Measurements from ENCODE around the gene MPDZ. TPM values are rescaled to one million over a fixed set of nuclear protein-coding genes. Genes with fewer than 3 reads are reported as not detected.

MPDZ gene
- total RNA-seq, 1 donor, result 66.6 TPM

GRCh38 chr9:13179257-13179656 is 100.2 kb downstream of the MPDZ start:
- Histone ChIP-seq H4K20me1 (ENCODE audit: insufficient read depth, low read length) (no peaks in the 10 kb centered on the region), H3K36me3 (ENCODE audit: insufficient read depth, low read length) (peaks cover 11% of the 10 kb centered on the region), H3K4me1 (ENCODE audit: insufficient read depth, low read length) (no peaks in the 10 kb centered on the region), H3K4me2 (ENCODE audit: insufficient read depth, low read length) (no peak overlapping the region), H3K27ac (ENCODE audit: low read depth, low read length) (no peak overlapping the region), H3K27me3 (ENCODE audit: insufficient read depth, low read length) (no peaks in the 10 kb centered on the region), H2AFZ (ENCODE audit: low read length) (no peak overlapping the region), H3K79me2 (ENCODE audit: insufficient read depth, low read length) (no peaks in the 10 kb centered on the region), H3K4me3 (ENCODE audit: insufficient read depth, low read length) (no peak overlapping the region), H3K9me3 (ENCODE audit: low read depth, low read length) (no peaks in the 10 kb centered on the region)
- no peak for TF ChIP-seq CTCF (IDR thresholded peaks at IDR 0.05; ENCODE audit: extremely low read depth, low read depth, low read length)
- no peak for DNase-seq (ENCODE audit: insufficient read length, low spot score, missing footprints)

GRCh38 chr9:13175732-13176131 is 103.8 kb downstream of the MPDZ start:
- Histone ChIP-seq H3K4me3 (ENCODE audit: insufficient read depth, low read length) (no peak overlapping the region), H2AFZ (ENCODE audit: low read length) (no peak overlapping the region), H3K79me2 (ENCODE audit: insufficient read depth, low read length) (no peaks in the 10 kb centered on the region), H3K27ac (ENCODE audit: low read depth, low read length) (no peak overlapping the region), H3K4me2 (ENCODE audit: insufficient read depth, low read length) (no peak overlapping the region), H3K9me3 (ENCODE audit: low read depth, low read length) (no peaks in the 10 kb centered on the region), H3K27me3 (ENCODE audit: insufficient read depth, low read length) (no peaks in the 10 kb centered on the region), H3K4me1 (ENCODE audit: insufficient read depth, low read length) (no peaks in the 10 kb centered on the region), H3K36me3 (ENCODE audit: insufficient read depth, low read length) (peaks cover 11% of the 10 kb centered on the region), H4K20me1 (ENCODE audit: insufficient read depth, low read length) (no peaks in the 10 kb centered on the region)
- TF ChIP-seq CTCF (IDR thresholded peaks at IDR 0.05; ENCODE audit: extremely low read depth, low read depth, low read length), result no peak
- no peak for DNase-seq (ENCODE audit: insufficient read length, low spot score, missing footprints)

GRCh38 chr9:13174906-13175639 is 104.4 kb downstream of the MPDZ start:
- no peak for DNase-seq (ENCODE audit: insufficient read length, low spot score, missing footprints)
- Histone ChIP-seq H3K36me3 (ENCODE audit: insufficient read depth, low read length) (peaks cover 11% of the 10 kb centered on the region), H3K27me3 (ENCODE audit: insufficient read depth, low read length) (no peaks in the 10 kb centered on the region), H3K4me2 (ENCODE audit: insufficient read depth, low read length) (no peak overlapping the region), H4K20me1 (ENCODE audit: insufficient read depth, low read length) (no peaks in the 10 kb centered on the region), H3K79me2 (ENCODE audit: insufficient read depth, low read length) (no peaks in the 10 kb centered on the region), H2AFZ (ENCODE audit: low read length) (no peak overlapping the region), H3K27ac (ENCODE audit: low read depth, low read length) (no peak overlapping the region), H3K9me3 (ENCODE audit: low read depth, low read length) (no peaks in the 10 kb centered on the region), H3K4me1 (ENCODE audit: insufficient read depth, low read length) (no peaks in the 10 kb centered on the region), H3K4me3 (ENCODE audit: insufficient read depth, low read length) (no peak overlapping the region)
- TF ChIP-seq CTCF (IDR thresholded peaks at IDR 0.05; ENCODE audit: extremely low read depth, low read depth, low read length), result no peak

- no peaks in the 10 kb centered on the region for H3K79me2 ChIP-seq (ENCODE audit: insufficient read depth, low read length)
- no peak overlapping the region for H3K4me3 ChIP-seq (ENCODE audit: insufficient read depth, low read length)
- H3K4me2 ChIP-seq (ENCODE audit: insufficient read depth, low read length), result no peak overlapping the region
- TF ChIP-seq CTCF (IDR thresholded peaks at IDR 0.05; ENCODE audit: extremely low read depth, low read depth, low read length), result no peak
- no peak for DNase-seq (ENCODE audit: insufficient read length, low spot score, missing footprints)
- no peaks in the 10 kb centered on the region for H4K20me1 ChIP-seq (ENCODE audit: insufficient read depth, low read length)
- H3K27me3 ChIP-seq (ENCODE audit: insufficient read depth, low read length), result no peaks in the 10 kb centered on the region
- no peak overlapping the region for H2AFZ ChIP-seq (ENCODE audit: low read length)
- peaks cover 11% of the 10 kb centered on the region for H3K36me3 ChIP-seq (ENCODE audit: insufficient read depth, low read length)
- no peaks in the 10 kb centered on the region for H3K9me3 ChIP-seq (ENCODE audit: low read depth, low read length)
- no peak overlapping the region for H3K27ac ChIP-seq (ENCODE audit: low read depth, low read length)
- no peaks in the 10 kb centered on the region for H3K4me1 ChIP-seq (ENCODE audit: insufficient read depth, low read length)
These were observed 105.9 kb downstream of the MPDZ start for GRCh38 chr9:13173553-13173952.
